Loucy (cell line): ENCODE results near the gene NFASC.

Experiments used
- EZH2phosphoT487 ChIP-seq: fragments of 200-600 bp; IDR thresholded peaks from 2 replicates; pipeline ENCODE4 v1.6.1; 2018; ENCODE audit warnings: antibody characterized with exemption, mild to moderate bottlenecking, moderate library complexity, borderline replicate concordance
- TF ChIP-seq, protein P1 (sequence below): fragments of 200-600 bp; sonication (generic); conservative IDR thresholded peaks from 2 replicates; pipeline ENCODE4 v1.5.1; 2014; ENCODE audit warnings: mild to moderate bottlenecking, antibody characterized with exemption, low read length

- TF ChIP-seq, protein P1, sequence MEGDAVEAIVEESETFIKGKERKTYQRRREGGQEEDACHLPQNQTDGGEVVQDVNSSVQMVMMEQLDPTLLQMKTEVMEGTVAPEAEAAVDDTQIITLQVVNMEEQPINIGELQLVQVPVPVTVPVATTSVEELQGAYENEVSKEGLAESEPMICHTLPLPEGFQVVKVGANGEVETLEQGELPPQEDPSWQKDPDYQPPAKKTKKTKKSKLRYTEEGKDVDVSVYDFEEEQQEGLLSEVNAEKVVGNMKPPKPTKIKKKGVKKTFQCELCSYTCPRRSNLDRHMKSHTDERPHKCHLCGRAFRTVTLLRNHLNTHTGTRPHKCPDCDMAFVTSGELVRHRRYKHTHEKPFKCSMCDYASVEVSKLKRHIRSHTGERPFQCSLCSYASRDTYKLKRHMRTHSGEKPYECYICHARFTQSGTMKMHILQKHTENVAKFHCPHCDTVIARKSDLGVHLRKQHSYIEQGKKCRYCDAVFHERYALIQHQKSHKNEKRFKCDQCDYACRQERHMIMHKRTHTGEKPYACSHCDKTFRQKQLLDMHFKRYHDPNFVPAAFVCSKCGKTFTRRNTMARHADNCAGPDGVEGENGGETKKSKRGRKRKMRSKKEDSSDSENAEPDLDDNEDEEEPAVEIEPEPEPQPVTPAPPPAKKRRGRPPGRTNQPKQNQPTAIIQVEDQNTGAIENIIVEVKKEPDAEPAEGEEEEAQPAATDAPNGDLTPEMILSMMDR = no peak
- TF ChIP-seq EZH2phosphoT487 = no peak
These were observed 117.0 kb downstream of the NFASC start for GRCh38 chr1:204987689-204988088.
